Tibial nerve (tissue), 4 donors: Measurements from ENCODE around the gene EMX2. TPM values are rescaled to one million over a fixed set of nuclear protein-coding genes. Genes with fewer than 3 reads are reported as not detected.

Source experiments
- DNase-seq, 2 donors: peaks; one replicate each; pipeline ENCODE4 v3.0.0-alpha.2; 2019; ENCODE audit warnings: low spot score in 2 of 2
- H3K27ac ChIP-seq, 4 donors: fragments of 200-600 bp; sonication (generic) in 3 of 4; one replicate each; pipeline ENCODE4 v1.5.1; 2017 to 2019; ENCODE audit warnings: mild to moderate bottlenecking in 1 of 4
- H3K27me3 ChIP-seq, 2 donors: fragments of 200-600 bp; sonication (generic) in 1 of 2; one replicate each; pipeline versions ENCODE4 v1.5.1 to v1.6.0; 2017 to 2019
- H3K36me3 ChIP-seq, 3 donors: fragments of 200-600 bp; sonication (generic); one replicate each; pipeline ENCODE4 v1.5.1; 2018 to 2019
- H3K4me1 ChIP-seq, 4 donors: fragments of 200-600 bp; sonication (generic) in 3 of 4; one replicate each; pipeline ENCODE4 v1.5.1; 2017 to 2019
- H3K4me3 ChIP-seq, 4 donors: fragments of 200-600 bp; sonication (generic) in 3 of 4; one replicate each; pipeline ENCODE4 v1.5.1; 2017 to 2019; ENCODE audit warnings: mild to moderate bottlenecking in 1 of 4, moderate library complexity in 1 of 4
- H3K9me3 ChIP-seq, 4 donors: fragments of 200-600 bp; sonication (generic) in 3 of 4; one replicate each; pipeline ENCODE4 v1.5.1; 2017 to 2019
- CTCF ChIP-seq, 5 experiments: fragments of 200-600 bp in 3 of 5; fragments of 450-650 bp in 2 of 5; sonication (generic) in 3 of 5; IDR thresholded peaks; one replicate each; pipeline ENCODE4 v1.5.1; 2016 to 2019; ENCODE audit warnings: antibody characterized with exemption in 5 of 5, mild to moderate bottlenecking in 3 of 5, moderate library complexity in 2 of 5
- EP300 ChIP-seq, 2 donors: sonication (generic); formaldehyde crosslinking; IDR thresholded peaks; one replicate each; pipeline ENCODE4 v1.6.1; 2017; ENCODE audit warnings: antibody characterized with exemption in 2 of 2, mild to moderate bottlenecking in 1 of 2
- POLR2A ChIP-seq, 2 donors: fragments of 450-650 bp; IDR thresholded peaks; one replicate each; pipeline ENCODE4 v1.6.1; 2017; ENCODE audit warnings: antibody characterized with exemption in 2 of 2, mild to moderate bottlenecking in 2 of 2, moderate library complexity in 2 of 2
- WGBS, 2 donors: methylation state at CpG; one replicate each; pipeline ENCODE4 v1.1.5; 2018; 5-methylcytosine and 5-hydroxymethylcytosine counted together
- total RNA-seq, 4 donors: library from RNA; depleted of rRNA; stranded (reverse); fragments of >200 nt; gene quantifications; one replicate each; pipeline ENCODE4 v1.1.0, GENCODE V29; 2016

Gene EMX2
- total RNA-seq, 4 donors from 2014 or later = 0.44 to 2.3 (median 1.1) TPM

GRCh38 chr10:117546020-117546580, 3.6 kb downstream of the EMX2 start:
- peaks cover 0 to 71% (median 29%) of the 10 kb centered on the region in 4 donors for H3K4me1 ChIP-seq
- DNase-seq = no peak
- 19 to 37% methylated on average over 16 of the region's 16 CpGs for WGBS, 2 donors
- H3K27ac ChIP-seq = no peak overlapping the region
- H3K27me3 ChIP-seq = peaks cover 0 to 100% of the 10 kb centered on the region in 2 donors
- peak overlapping the region in 1 of 4 donors; percentile 44 for H3K4me3 ChIP-seq
- no peak for TF ChIP-seq CTCF (IDR thresholded peaks at IDR 0.05)
- no peak for TF ChIP-seq EP300 (IDR thresholded peaks at IDR 0.05)
- TF ChIP-seq POLR2A (IDR thresholded peaks at IDR 0.05) = no peak
- H3K36me3 ChIP-seq = no peaks in the 10 kb centered on the region
- H3K9me3 ChIP-seq = no peaks in the 10 kb centered on the region

- H3K27ac ChIP-seq = no peak overlapping the region
- H3K4me3 ChIP-seq = no peak overlapping the region
- WGBS, 2 donors = 23 to 30% methylated on average over 22 to 29 of the region's 29 CpGs
- DNase-seq = no peak
- H3K4me1 ChIP-seq = peaks cover 0 to 71% (median 29%) of the 10 kb centered on the region in 4 donors
- H3K27me3 ChIP-seq = peaks cover 0 to 100% of the 10 kb centered on the region in 2 donors
- H3K9me3 ChIP-seq = no peaks in the 10 kb centered on the region
- TF ChIP-seq CTCF (IDR thresholded peaks at IDR 0.05) (no peak), POLR2A (IDR thresholded peaks at IDR 0.05) (no peak), EP300 (IDR thresholded peaks at IDR 0.05) (no peak)
- H3K36me3 ChIP-seq = no peaks in the 10 kb centered on the region
Observed at GRCh38 chr10:117546581-117547015, 4.1 kb downstream of the EMX2 start.

GRCh38 chr10:117547016-117547715, 4.6 kb downstream of the EMX2 start:
- H3K4me1 ChIP-seq = peaks cover 0 to 71% (median 26%) of the 10 kb centered on the region in 4 donors
- TF ChIP-seq POLR2A (IDR thresholded peaks at IDR 0.05) = no peak
- TF ChIP-seq CTCF (IDR thresholded peaks at IDR 0.05) = no peak
- no peak for TF ChIP-seq EP300 (IDR thresholded peaks at IDR 0.05)
- no peaks in the 10 kb centered on the region for H3K36me3 ChIP-seq
- H3K27me3 ChIP-seq = peaks cover 0 to 100% of the 10 kb centered on the region in 2 donors
- 23 to 29% methylated on average over 20 of the region's 20 CpGs for WGBS, 2 donors
- H3K27ac ChIP-seq = no peak overlapping the region
- no peak for DNase-seq
- no peaks in the 10 kb centered on the region for H3K9me3 ChIP-seq
- peak overlapping the region in 1 of 4 donors; percentile 8 for H3K4me3 ChIP-seq

GRCh38 chr10:117547716-117548668, 5.4 kb downstream of the EMX2 start:
- WGBS, 2 donors = 20 to 21% methylated on average over 32 of the region's 32 CpGs
- no peak for DNase-seq
- Histone ChIP-seq H3K27ac (no peak overlapping the region), H3K4me1 (peaks cover 0 to 73% (median 25%) of the 10 kb centered on the region in 4 donors), H3K9me3 (no peaks in the 10 kb centered on the region), H3K36me3 (no peaks in the 10 kb centered on the region), H3K27me3 (peaks cover 0 to 100% of the 10 kb centered on the region in 2 donors), H3K4me3 (no peak overlapping the region)
- no peak for TF ChIP-seq POLR2A (IDR thresholded peaks at IDR 0.05)
- TF ChIP-seq EP300 (IDR thresholded peaks at IDR 0.05) = no peak
- TF ChIP-seq CTCF (IDR thresholded peaks at IDR 0.05) = no peak
